CD4-positive, alpha-beta T cell treated with Interferon alpha-2 for 1 hour (primary cell): Measurements from ENCODE around the gene PEX16.
"Not testable (repeated sequence)": the region's sequence is repeated elsewhere in the genome, so short reads cannot be mapped to it uniquely, and the experiment has no call there.

Experiments
- DNase-seq, 2 donors: peaks; one replicate each; pipeline ENCODE4 v3.0.0-alpha.2; 2020 to 2022

Gene PEX16

DNA sequence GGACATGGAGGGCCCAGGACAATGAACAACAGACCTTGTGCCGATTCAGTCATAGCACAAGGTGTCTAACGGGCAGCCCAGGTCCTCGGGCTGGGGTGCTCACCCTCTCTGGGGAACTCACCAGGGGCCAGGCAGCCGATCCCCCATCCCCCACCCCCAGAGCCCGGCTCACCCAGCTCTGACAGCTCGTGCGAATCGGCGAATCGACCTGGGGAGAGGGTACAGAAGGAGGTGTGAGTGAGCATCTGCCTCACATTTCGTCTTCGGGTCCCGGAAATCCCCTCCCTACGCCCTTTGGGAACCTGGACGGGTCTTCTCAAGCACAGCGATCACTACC lies 423 bp downstream of the PEX16 start:
- no peak for DNase-seq

DNA sequence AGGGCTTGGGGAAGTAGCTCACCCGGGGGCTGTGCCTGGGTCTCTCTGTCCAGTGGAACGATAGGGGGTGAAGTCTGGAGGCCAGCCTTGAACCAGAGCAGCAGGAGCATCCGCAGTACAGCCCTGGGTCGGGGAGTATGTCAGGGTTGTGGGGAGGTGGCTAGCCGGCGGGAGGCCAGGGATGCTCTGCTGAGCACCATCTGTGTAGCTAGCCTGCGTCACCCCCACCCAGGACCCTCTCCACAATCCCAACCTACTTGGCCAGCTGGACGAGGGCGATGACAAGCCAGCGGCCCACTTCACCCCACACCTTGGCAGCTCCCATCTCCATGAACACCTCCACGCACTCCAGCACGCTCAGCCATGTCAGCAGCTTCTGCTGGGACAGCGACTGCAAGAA lies 2.2 kb downstream of the PEX16 start:
- DNase-seq, result no peak

DNA sequence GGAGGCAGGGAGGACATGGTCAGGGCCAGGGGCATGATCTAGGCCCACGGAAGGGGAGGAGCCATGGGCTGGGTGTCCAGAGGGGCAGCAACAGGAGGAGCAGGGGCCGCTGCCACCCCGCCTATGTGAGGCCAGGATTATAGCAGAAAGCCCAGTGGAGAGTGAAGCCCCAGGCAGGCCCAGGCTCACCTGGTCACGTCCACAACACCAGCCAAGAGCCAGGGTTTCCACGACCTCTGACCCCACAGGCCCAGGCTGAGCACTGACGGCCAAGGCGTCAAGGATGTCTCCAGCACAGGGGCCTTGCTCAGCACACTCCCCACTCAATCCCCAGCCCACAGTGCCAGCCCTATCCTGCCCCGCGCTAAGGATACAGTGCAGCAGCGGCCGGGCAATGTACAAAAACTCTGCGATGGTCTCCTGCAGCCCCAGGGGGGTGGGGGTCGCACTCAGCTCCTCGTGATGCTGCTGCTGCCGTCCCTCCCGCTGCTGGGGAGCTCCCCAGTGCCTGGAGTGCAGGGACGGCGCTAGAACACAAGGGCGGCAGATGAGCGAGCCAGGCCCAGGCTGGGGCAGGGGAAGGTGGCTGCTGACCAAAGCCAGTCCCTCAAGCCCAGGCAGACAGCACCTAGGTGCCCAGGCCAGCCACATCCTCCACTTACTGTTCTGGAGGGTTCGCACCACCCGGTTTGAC lies 3.6 kb downstream of the PEX16 start:
- DNase-seq, result no peak

GRCh38 chr11:45913514-45913913 lies 4.2 kb downstream of the PEX16 start:
- no peak for DNase-seq

- no peak for DNase-seq
These were observed 7.1 kb downstream of the PEX16 start for GRCh38 chr11:45910623-45911022.

DNA sequence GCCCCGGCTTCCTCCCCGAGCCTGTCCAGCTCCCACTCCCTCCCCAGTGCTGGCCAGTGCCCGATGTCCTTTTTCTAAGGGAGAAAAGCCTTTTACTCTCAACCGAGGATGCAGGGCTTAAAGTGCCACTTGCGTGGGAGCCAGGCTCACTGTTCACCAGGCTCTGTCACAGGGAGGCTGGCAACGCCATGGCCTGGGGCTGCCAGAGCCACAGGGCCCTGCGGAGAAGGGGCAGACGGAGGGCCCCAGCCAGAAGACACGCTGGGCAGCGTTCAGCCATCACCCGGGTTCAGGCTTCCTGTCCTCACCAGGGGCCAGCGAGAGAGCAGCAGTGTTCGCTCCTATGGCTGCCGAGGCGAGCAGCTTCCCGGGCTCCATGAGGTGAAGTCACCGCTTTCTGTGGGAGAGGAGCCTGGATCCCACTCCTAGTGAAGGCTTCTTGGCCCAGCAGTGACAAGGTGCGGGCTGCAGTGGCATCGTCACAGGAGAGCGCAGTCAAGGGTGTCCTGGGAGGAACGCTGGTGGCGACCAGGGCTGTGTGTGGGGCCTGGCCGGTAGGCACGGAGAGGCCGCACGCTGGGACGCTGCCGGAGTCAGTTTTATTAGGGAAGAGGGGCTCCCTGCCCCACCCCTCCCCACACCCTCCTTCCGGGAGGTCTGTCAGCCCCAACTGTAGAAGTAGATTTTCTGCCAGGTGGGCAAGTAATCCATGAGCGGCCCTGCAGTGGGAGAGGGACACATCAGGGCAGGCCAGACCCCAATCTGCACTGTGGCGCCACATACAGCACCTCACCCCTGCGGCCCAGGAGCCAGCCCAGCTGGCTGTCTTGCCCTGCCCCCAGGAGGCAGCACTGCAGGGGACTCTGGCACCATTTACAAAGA lies 7.8 kb downstream of the PEX16 start:
- DNase-seq, result no peak

DNA sequence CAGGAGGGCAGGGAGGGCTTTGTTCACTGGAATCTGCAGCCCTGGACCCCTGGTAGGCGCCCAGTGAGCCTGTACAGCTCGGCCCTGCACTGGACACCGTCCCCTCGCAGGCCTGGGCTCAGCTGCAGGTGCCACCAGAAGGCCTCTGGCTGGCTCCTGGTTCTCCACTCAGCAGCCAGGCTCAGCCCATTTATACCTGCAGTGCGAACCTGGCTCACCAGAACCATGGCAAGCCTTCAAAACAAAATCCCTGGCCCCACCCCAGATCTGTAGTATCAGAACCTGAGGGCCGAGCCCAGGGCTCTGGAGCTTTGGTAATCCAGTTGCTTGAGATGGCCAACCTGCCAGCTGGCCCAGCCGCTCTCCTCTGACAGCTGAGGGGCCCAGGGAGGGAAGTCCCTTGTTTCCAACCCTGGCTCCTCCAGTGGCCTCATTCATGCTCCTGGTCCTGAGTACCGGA lies 9.7 kb downstream of the PEX16 start:
- DNase-seq, result no peak

DNA sequence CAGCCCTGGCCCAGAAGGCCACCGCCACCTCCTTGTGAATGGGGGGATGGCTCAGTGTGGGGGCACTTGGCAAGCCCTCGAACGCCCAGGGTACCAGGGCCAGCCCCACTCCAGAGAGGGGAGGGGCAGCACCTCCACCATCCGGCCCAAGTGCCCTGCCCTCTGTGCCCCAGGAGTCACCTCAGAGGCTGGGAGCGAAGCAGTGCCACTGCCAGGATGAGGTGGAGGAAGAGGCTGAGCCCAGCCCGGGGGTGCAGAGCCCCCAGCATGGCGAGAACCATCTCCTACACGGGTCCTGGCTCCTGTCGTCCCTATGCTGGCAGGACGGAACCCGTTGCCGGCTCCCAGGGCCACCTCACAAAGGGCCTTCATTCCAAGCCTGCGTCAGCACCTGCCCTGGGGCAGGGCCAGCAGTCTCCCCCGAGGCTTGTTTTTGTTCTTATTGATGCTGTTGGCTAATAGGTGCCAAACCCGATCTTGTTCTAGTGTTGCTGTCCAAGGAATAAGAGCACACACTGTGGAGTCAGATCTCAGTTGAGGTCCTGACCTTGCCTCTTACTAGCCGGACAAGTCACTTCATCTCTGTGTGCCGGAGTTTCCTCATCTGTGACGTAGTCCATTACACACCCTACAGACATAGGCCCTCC lies 10.6 kb downstream of the PEX16 start, which contains the start of gene FREY1:
Gene FREY1, minus strand, starts transcription at position 307 of the 647 bp plus-strand sequence. Its CDS starts 26 bp downstream, at position 281.
- no peak for DNase-seq

- no peak for DNase-seq
These were observed 11.5 kb downstream of the PEX16 start for GRCh38 chr11:45906096-45906682.

DNA sequence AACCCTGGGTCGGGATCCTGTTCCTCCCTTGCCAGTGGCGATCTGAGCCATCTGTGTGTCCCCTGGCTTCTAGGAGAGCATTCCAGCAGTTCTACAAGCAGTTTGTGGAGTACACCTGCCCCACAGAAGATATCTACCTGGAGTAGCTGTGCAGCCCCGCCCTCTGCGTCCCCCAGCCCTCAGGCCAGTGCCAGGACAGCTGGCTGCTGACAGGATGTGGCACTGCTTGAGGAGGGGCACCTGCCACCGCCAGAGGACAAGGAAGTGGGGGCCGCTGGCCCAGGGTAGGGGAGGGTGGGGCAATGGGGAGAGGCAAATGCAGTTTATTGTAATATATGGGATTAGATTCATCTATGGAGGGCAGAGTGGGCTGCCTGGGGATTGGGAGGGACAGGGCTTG lies 12.1 kb downstream of the PEX16 start:
- DNase-seq, result not testable (repeated sequence)

GRCh38 chr11:45905095-45905494 lies 12.6 kb downstream of the PEX16 start:
- no peak for DNase-seq

- no peak for DNase-seq
These were observed 13.3 kb downstream of the PEX16 start for GRCh38 chr11:45904309-45904915.

DNA sequence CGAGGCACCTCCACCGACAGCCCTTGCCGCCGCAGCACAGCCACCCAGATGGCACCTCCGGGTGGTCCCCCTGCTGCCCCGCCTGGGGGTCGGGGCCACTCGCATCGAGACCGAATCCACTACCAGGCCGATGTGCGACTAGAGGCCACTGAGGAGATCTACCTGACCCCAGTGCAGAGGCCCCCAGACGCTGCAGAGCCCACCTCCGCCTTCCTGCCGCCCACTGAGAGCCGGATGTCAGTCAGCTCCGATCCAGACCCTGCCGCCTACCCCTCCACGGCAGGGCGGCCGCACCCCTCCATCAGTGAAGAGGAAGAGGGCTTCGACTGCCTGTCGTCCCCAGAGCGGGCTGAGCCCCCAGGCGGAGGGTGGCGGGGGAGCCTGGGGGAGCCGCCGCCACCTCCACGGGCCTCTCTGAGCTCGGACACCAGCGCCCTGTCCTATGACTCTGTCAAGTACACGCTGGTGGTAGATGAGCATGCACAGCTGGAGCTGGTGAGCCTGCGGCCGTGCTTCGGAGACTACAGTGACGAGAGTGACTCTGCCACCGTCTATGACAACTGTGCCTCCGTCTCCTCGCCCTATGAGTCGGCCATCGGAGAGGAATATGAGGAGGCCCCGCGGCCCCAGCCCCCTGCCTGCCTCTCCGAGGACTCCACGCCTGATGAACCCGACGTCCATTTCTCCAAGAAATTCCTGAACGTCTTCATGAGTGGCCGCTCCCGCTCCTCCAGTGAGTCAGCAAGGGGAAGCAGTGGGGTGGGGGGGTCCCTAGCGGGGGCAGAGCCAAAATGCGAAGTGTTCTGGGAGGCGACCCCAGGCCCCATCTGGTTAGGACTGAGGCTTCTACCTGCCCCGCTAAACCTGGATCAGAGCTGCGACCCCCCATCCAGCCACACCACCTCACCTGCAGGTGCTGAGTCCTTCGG lies 15.0 kb downstream of the PEX16 start:
- DNase-seq, result no peak

DNA sequence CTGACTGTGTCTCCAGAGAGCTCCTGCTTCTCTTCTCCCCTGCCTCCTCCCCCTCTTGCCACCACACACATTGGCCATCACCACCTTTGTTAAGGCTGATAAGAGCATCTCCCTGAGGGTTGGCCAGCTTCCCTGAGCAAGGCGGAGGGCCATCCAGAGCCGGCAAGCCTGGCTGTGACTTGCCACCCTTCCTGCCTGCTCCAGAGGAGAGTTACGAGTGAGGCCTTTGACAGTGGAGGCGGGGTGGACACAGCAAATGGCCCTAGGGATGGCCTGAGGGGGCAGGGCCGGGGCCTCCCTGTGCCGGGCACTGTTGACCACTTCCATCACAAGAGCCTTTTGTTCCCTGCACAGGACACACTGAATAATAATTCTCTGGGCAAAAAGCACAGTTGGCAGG lies 16.1 kb downstream of the PEX16 start:
- no peak for DNase-seq

- DNase-seq, result no peak
These were observed 16.6 kb downstream of the PEX16 start for GRCh38 chr11:45900916-45901617.

GRCh38 chr11:45900175-45900800 lies 17.4 kb downstream of the PEX16 start:
- not testable (repeated sequence) for DNase-seq

DNA sequence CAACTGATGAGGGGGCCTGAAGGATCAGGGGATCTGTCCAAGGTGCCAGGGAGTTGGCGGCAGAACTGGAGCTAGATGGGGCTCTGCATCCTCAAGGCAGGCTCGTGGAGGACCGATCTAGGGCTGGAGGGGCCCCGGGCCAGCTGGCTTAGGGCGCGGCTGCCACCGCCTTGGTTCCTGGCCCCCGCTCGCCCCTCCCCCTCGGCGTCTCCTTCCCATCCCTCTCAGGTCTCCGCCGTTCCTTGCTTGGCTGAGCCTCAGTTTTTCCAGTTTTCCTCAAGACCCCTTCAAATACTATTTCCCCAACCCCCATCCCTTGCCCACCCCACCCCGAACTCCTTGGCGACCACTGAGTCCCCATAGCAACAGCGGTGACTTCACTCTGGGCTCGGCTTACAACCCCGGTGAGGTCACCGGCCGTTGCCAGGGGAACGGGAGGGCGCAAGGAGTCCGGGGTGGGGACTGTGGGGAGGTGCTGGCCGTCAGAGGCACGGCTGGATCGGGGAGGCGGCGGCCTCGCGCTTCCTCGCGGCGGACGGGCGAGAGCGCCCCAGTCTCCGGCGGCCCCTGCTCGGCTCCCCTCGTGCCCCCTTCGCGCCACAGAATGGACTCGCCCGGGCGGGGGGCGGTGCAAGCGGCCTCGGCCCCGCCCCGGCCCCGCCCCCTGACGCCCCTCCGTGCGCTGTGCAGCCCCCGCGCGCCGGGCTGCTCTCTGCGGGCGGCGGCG lies 18.1 kb downstream of the PEX16 start:
- peak; percentile 72 to 78 for DNase-seq

- no peak for DNase-seq
These were observed 18.6 kb downstream of the PEX16 start for GRCh38 chr11:45899086-45899447.

DNA sequence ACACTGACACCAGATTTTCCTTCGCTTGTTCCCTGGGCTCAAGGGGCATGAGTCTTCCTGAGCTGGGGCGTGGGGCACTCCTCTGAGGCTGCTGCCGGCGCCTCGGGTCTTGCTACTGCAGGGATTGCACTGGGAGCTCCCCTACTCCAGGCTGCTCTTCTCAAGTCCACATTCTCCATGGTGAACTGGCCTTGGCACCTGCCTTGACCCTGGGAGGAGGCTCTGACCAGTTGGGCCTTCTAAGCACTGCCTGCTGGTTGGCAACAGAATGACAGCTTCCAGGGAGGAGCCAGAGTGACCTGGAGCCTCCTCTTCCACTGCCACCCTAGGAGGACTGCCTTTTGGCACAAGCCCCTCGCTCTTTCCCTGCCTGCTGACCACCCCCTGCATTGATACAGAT lies 20.1 kb downstream of the PEX16 start:
- no peak for DNase-seq

GRCh38 chr11:45896422-45896984 lies 21.2 kb downstream of the PEX16 start:
- DNase-seq, result no peak
